Keratinocyte (primary cell): Measurements from ENCODE around the gene RTL9.

ENCODE experiments used
- EZH2 ChIP-seq: IDR thresholded peaks from one replicate; pipeline ENCODE4 v1.6.1; 2012; ENCODE audit warnings: inconsistent platforms, mild to moderate bottlenecking, low read length, moderate library complexity
- TF ChIP-seq, protein P1 (sequence below), 3 experiments: IDR thresholded peaks in 1 of 3; conservative IDR thresholded peaks in 1 of 3; optimal IDR thresholded peaks in 1 of 3; 2 replicates in 2 of 3; 3 replicates in 1 of 3; pipeline versions ENCODE3 to v1.5.1; 2011; ENCODE audit warnings: low read length in 3 of 3, mild to moderate bottlenecking in 3 of 3, moderate library complexity in 2 of 3, control low read depth in 1 of 3, inconsistent platforms in 1 of 3; ENCODE audit not compliant: insufficient read depth in 2 of 3; ENCODE audit errors: extremely low read depth in 1 of 3

DNA sequence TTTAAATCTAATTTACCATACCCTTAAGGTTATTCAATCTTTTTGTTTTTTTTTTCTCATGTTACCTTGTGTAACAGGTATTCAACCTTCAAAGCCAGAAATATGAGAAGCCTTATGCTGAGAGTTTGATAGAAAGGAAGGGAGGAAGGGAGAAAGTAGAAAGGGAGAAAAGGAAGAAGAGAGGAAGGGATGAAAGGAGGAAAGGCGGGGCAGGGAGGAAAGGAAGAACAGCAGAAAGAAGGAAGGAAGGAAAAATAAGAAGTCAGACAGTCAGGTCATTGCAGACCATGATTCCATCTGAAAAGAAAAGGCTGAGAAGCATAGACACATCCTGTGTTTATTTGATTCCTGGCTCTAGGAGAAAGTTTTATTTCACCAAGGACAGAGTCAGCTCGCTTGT is 30.9 kb downstream of the RTL9 start:
- TF ChIP-seq, protein P1, sequence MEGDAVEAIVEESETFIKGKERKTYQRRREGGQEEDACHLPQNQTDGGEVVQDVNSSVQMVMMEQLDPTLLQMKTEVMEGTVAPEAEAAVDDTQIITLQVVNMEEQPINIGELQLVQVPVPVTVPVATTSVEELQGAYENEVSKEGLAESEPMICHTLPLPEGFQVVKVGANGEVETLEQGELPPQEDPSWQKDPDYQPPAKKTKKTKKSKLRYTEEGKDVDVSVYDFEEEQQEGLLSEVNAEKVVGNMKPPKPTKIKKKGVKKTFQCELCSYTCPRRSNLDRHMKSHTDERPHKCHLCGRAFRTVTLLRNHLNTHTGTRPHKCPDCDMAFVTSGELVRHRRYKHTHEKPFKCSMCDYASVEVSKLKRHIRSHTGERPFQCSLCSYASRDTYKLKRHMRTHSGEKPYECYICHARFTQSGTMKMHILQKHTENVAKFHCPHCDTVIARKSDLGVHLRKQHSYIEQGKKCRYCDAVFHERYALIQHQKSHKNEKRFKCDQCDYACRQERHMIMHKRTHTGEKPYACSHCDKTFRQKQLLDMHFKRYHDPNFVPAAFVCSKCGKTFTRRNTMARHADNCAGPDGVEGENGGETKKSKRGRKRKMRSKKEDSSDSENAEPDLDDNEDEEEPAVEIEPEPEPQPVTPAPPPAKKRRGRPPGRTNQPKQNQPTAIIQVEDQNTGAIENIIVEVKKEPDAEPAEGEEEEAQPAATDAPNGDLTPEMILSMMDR (optimal IDR thresholded peaks at IDR 0.05 in 1 of 3, IDR thresholded peaks at IDR 0.05 in 1 of 3, conservative IDR thresholded peaks at IDR 0.05 in 1 of 3; ENCODE audit: extremely low read depth in 1 of 3, insufficient read depth in 2 of 3, low read length in 3 of 3) = no peak
- no peak for TF ChIP-seq EZH2
